Fibroblast of lung (primary cell): Measurements from ENCODE around the gene GIGYF1.

ENCODE experiments used
- EZH2 ChIP-seq: IDR thresholded peaks from 2 replicates; pipeline ENCODE4 v1.5.1; 2012; ENCODE audit warnings: low read length, control low read depth, mild to moderate bottlenecking; ENCODE audit errors: missing control alignments
- TF ChIP-seq, protein P1 (sequence below), 2 donors: IDR thresholded peaks in 1 of 2; conservative IDR thresholded peaks in 1 of 2; 1 replicate in 1 of 2; 2 replicates in 1 of 2; pipeline ENCODE4 v1.5.1; 2011 to 2012; ENCODE audit warnings: low read length in 2 of 2, control low read depth in 1 of 2, inconsistent platforms in 1 of 2, low read depth in 1 of 2, mild to moderate bottlenecking in 1 of 2

DNA sequence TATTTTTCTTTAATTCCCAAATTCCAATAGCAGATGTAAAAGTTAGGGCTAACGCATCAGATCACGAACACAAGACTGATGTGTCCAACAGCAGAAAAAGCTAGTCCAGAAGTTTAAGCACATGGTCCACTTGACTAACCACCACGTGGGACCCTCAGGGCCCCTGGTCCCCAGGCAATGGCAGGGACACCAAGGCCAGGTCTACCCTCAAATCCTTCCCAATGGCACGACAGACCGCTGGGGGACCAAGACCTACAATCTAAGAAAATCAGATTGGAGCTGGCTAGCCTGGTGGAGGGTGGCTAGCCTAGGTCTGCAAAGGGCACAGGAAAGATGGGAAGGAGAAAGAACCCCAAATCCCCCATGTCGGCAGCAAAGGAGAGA, 1.5 kb downstream of the GIGYF1 start:
- TF ChIP-seq, protein P1, sequence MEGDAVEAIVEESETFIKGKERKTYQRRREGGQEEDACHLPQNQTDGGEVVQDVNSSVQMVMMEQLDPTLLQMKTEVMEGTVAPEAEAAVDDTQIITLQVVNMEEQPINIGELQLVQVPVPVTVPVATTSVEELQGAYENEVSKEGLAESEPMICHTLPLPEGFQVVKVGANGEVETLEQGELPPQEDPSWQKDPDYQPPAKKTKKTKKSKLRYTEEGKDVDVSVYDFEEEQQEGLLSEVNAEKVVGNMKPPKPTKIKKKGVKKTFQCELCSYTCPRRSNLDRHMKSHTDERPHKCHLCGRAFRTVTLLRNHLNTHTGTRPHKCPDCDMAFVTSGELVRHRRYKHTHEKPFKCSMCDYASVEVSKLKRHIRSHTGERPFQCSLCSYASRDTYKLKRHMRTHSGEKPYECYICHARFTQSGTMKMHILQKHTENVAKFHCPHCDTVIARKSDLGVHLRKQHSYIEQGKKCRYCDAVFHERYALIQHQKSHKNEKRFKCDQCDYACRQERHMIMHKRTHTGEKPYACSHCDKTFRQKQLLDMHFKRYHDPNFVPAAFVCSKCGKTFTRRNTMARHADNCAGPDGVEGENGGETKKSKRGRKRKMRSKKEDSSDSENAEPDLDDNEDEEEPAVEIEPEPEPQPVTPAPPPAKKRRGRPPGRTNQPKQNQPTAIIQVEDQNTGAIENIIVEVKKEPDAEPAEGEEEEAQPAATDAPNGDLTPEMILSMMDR (conservative IDR thresholded peaks at IDR 0.05 in 1 of 2, IDR thresholded peaks at IDR 0.05 in 1 of 2; ENCODE audit: low read depth in 1 of 2, low read length in 2 of 2), result no peak
- TF ChIP-seq EZH2, result no peak
